ENCODE data around the gene ASPHD1. TPM values are rescaled to one million over a fixed set of nuclear protein-coding genes. Genes with fewer than 3 reads are reported as not detected.

ASPHD1 gene
- polyA plus RNA-seq, 1 donor (not counting 4 experiments of a cell fraction or from before 2014, with no cell fraction given) = 0.71 TPM

GRCh38 chr16:29893553-29893952 lies 6.7 kb upstream of the ASPHD1 start:
- dilution Hi-C loops (cut with MboI; ENCODE audit: extremely low pct_ligation_motif_present, low sequenced_read_pairs) = no loop called here
- Histone ChIP-seq H3K36me3 (ENCODE audit: control insufficient read depth in 2 of 2, extremely low read depth in 1 of 2, insufficient read depth in 2 of 2, low read length in 2 of 2) (no peaks in the 10 kb centered on the region), H3K9ac (ENCODE audit: control insufficient read depth, extremely low read depth, insufficient read depth, low read length) (no peak overlapping the region), H3K4me2 (ENCODE audit: control insufficient read depth, extremely low read depth, insufficient read depth, low read depth, low read length) (no peak overlapping the region), H3K9me1 (ENCODE audit: control insufficient read depth, extremely low read depth, insufficient read depth, low read length) (no peaks in the 10 kb centered on the region), H3K79me2 (ENCODE audit: control insufficient read depth, insufficient read depth, low read length) (no peaks in the 10 kb centered on the region), H3K27ac (ENCODE audit: control insufficient read depth, insufficient read depth, low read length) (no peak overlapping the region), H3K4me3 (ENCODE audit: control insufficient read depth in 2 of 3, extremely low read depth in 1 of 3, insufficient read depth in 2 of 3, low read depth in 1 of 3, low read length in 3 of 3) (no peak overlapping the region), H3K4me1 (ENCODE audit: control insufficient read depth, extremely low read depth, insufficient read depth, low read length) (peaks cover 2% of the 10 kb centered on the region), H4K20me1 (ENCODE audit: control insufficient read depth, extremely low read depth, insufficient read depth, low read length) (no peaks in the 10 kb centered on the region), H2AFZ (ENCODE audit: control insufficient read depth, low read length) (no peak overlapping the region), H3K27me3 (ENCODE audit: control insufficient read depth, extremely low read depth, insufficient read depth, low read length) (peaks cover 14% of the 10 kb centered on the region), H3K9me3 (ENCODE audit: control insufficient read depth, low read depth, low read length) (no peaks in the 10 kb centered on the region)
- FAIRE-seq = no peak
- TF ChIP-seq CTCF (optimal IDR thresholded peaks at IDR 0.05 in 1 of 3, IDR thresholded peaks at IDR 0.05 in 1 of 3, conservative IDR thresholded peaks at IDR 0.05 in 1 of 3; ENCODE audit: extremely low read depth in 1 of 3, insufficient read depth in 2 of 3, low read length in 3 of 3) (no peak), EZH2 (IDR thresholded peaks at IDR 0.05; ENCODE audit: low read length) (no peak)
- no peak for DNase-seq (ENCODE audit: low read depth, low spot score)

- H3K4me1 ChIP-seq (ENCODE audit: control insufficient read depth, extremely low read depth, insufficient read depth, low read length) = peaks cover 4% of the 10 kb centered on the region
- H3K4me2 ChIP-seq (ENCODE audit: control insufficient read depth, extremely low read depth, insufficient read depth, low read depth, low read length) = no peak overlapping the region
- H3K4me3 ChIP-seq (ENCODE audit: control insufficient read depth in 2 of 3, extremely low read depth in 1 of 3, insufficient read depth in 2 of 3, low read depth in 1 of 3, low read length in 3 of 3) = no peak overlapping the region
- no peak for TF ChIP-seq EZH2 (IDR thresholded peaks at IDR 0.05; ENCODE audit: low read length)
- TF ChIP-seq CTCF (optimal IDR thresholded peaks at IDR 0.05 in 1 of 3, IDR thresholded peaks at IDR 0.05 in 1 of 3, conservative IDR thresholded peaks at IDR 0.05 in 1 of 3; ENCODE audit: extremely low read depth in 1 of 3, insufficient read depth in 2 of 3, low read length in 3 of 3) = no peak
- H4K20me1 ChIP-seq (ENCODE audit: control insufficient read depth, extremely low read depth, insufficient read depth, low read length) = no peaks in the 10 kb centered on the region
- no peak overlapping the region for H3K9ac ChIP-seq (ENCODE audit: control insufficient read depth, extremely low read depth, insufficient read depth, low read length)
- H3K27ac ChIP-seq (ENCODE audit: control insufficient read depth, insufficient read depth, low read length) = no peak overlapping the region
- no peaks in the 10 kb centered on the region for H3K9me3 ChIP-seq (ENCODE audit: control insufficient read depth, low read depth, low read length)
- H3K36me3 ChIP-seq (ENCODE audit: control insufficient read depth in 2 of 2, extremely low read depth in 1 of 2, insufficient read depth in 2 of 2, low read length in 2 of 2) = no peaks in the 10 kb centered on the region
- DNase-seq (ENCODE audit: low read depth, low spot score) (no peak), FAIRE-seq (no peak)
- H3K27me3 ChIP-seq (ENCODE audit: control insufficient read depth, extremely low read depth, insufficient read depth, low read length) = peaks cover 18% of the 10 kb centered on the region
- dilution Hi-C loops (cut with MboI; ENCODE audit: extremely low pct_ligation_motif_present, low sequenced_read_pairs) = no loop called here
- no peaks in the 10 kb centered on the region for H3K9me1 ChIP-seq (ENCODE audit: control insufficient read depth, extremely low read depth, insufficient read depth, low read length)
- H3K79me2 ChIP-seq (ENCODE audit: control insufficient read depth, insufficient read depth, low read length) = no peaks in the 10 kb centered on the region
- no peak overlapping the region for H2AFZ ChIP-seq (ENCODE audit: control insufficient read depth, low read length)
Measured at GRCh38 chr16:29894352-29894751, 5.9 kb upstream of the ASPHD1 start.

Measured in keratinocyte (primary cell).